ENCODE results near the gene SCGB3A1. TPM values are rescaled to one million over a fixed set of nuclear protein-coding genes. Genes with fewer than 3 reads are reported as not detected.

The SCGB3A1 gene
- total and polyA plus RNA-seq, 8 donors = 3.7 to 785 (median 35.3) TPM; not detected in 5

DNA sequence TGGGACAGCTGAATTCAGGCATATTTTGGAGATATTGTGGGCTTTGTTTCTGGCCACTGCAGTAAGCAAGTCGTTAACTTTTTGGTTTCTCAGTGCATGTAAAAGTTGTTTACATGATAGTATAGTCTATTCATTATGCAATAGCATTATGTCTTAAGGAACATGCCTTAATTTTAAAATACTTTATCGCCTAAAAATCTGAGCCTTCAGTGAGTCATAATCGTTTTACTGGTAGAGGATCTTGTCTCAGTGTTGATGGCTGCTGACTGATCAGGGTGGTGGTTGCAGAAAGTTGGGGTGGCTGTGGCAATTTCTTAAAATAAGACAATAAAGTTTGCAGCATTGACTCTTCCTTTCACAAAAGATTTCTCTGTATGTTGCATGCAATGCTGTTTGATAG is 5.1 kb downstream of the SCGB3A1 start:
- 74 to 85% (median 79%) methylated on average over 3 of the region's 3 CpGs for WGBS, 5 donors
- Histone ChIP-seq H3K27me3 (peaks cover 15 to 36% (median 20%) of the 10 kb centered on the region in 3 donors), H3K36me3 (no peaks in the 10 kb centered on the region), H3K27ac (no peak overlapping the region), H3K9me3 (peaks cover 0 to 11% (median 8%) of the 10 kb centered on the region in 4 donors), H3K4me1 (peaks cover 12 to 17% (median 15%) of the 10 kb centered on the region in 4 donors), H3K4me3 (no peak overlapping the region)
- no peak for DNase-seq
- intact Hi-C loops (cut with DNase I; ENCODE audit: low total_unique reads) = no loop called here
- TF ChIP-seq POLR2AphosphoS5 (IDR thresholded peaks at IDR 0.05) (no peak), POLR2A (IDR thresholded peaks at IDR 0.05) (no peak), EP300 (IDR thresholded peaks at IDR 0.05) (no peak)
- TF ChIP-seq, protein P1, sequence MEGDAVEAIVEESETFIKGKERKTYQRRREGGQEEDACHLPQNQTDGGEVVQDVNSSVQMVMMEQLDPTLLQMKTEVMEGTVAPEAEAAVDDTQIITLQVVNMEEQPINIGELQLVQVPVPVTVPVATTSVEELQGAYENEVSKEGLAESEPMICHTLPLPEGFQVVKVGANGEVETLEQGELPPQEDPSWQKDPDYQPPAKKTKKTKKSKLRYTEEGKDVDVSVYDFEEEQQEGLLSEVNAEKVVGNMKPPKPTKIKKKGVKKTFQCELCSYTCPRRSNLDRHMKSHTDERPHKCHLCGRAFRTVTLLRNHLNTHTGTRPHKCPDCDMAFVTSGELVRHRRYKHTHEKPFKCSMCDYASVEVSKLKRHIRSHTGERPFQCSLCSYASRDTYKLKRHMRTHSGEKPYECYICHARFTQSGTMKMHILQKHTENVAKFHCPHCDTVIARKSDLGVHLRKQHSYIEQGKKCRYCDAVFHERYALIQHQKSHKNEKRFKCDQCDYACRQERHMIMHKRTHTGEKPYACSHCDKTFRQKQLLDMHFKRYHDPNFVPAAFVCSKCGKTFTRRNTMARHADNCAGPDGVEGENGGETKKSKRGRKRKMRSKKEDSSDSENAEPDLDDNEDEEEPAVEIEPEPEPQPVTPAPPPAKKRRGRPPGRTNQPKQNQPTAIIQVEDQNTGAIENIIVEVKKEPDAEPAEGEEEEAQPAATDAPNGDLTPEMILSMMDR (IDR thresholded peaks at IDR 0.05) = no peak

DNA sequence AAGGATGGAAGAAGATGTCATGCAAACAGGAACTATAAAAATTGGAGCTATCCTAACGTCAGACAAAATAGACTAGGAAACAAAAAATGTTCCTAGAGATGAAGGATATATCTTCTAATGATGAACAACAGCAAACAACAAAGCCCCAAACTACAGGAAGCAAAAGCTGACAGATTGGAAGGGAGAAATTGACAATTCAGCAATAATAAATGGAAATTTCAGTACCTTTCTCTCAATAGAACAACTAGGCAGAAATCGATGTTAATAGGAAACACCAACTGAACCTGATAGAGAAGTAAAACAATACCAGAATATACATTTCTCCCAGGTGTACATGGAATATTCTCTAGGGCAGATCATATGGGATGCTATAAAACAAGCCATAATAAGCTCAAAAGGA is 7.6 kb downstream of the SCGB3A1 start:
- H3K4me1 ChIP-seq = no peaks in the 10 kb centered on the region
- intact Hi-C loops (cut with DNase I; ENCODE audit: low total_unique reads) = no loop called here
- H3K4me3 ChIP-seq = no peak overlapping the region
- WGBS, 5 donors = 76 to 81% (median 78%) methylated on average over 2 of the region's 2 CpGs
- TF ChIP-seq POLR2AphosphoS5 (IDR thresholded peaks at IDR 0.05) (no peak), POLR2A (IDR thresholded peaks at IDR 0.05) (no peak), EP300 (IDR thresholded peaks at IDR 0.05) (no peak)
- TF ChIP-seq, protein P1 (IDR thresholded peaks at IDR 0.05) = no peak
- peaks cover 0 to 3% (median under 1%) of the 10 kb centered on the region in 4 donors for H3K36me3 ChIP-seq
- H3K27me3 ChIP-seq = peaks cover 0 to 11% (median 0%) of the 10 kb centered on the region in 3 donors
- H3K27ac ChIP-seq = no peak overlapping the region
- H3K9me3 ChIP-seq = peaks cover 0 to 11% (median 8%) of the 10 kb centered on the region in 4 donors
- no peak for DNase-seq

DNA sequence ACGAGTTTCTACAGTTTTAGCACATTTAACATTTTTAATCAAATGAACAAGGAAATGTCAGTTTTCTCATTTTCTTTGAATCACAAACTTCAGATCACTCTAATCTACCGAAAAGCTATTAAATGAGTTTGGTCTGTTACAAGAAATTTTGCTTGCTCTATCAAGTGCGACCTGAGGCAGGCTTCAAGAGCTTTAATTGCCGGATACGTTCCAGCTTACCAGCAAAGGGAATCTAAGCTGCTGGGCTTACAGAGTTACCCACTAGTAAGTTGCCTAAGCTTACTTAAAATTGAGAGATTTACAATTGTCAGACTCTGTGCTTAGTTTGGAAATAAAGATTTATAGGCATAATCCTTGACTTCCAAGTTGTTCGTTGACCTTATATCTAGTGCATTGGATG is 10.6 kb downstream of the SCGB3A1 start:
- Histone ChIP-seq H3K36me3 (peaks cover 3 to 28% (median 27%) of the 10 kb centered on the region in 4 donors), H3K27me3 (no peaks in the 10 kb centered on the region), H3K4me1 (no peaks in the 10 kb centered on the region), H3K9me3 (peaks cover 0 to 11% (median 8%) of the 10 kb centered on the region in 4 donors), H3K4me3 (no peak overlapping the region), H3K27ac (no peak overlapping the region)
- intact Hi-C loops (cut with DNase I; ENCODE audit: low total_unique reads) = no loop called here
- TF ChIP-seq POLR2AphosphoS5 (IDR thresholded peaks at IDR 0.05) (no peak), POLR2A (IDR thresholded peaks at IDR 0.05) (no peak), EP300 (IDR thresholded peaks at IDR 0.05) (no peak)
- TF ChIP-seq, protein P1 (IDR thresholded peaks at IDR 0.05) = no peak
- no peak for DNase-seq
- 83 to 91% (median 88%) methylated on average over 6 of the region's 6 CpGs for WGBS, 5 donors

DNA sequence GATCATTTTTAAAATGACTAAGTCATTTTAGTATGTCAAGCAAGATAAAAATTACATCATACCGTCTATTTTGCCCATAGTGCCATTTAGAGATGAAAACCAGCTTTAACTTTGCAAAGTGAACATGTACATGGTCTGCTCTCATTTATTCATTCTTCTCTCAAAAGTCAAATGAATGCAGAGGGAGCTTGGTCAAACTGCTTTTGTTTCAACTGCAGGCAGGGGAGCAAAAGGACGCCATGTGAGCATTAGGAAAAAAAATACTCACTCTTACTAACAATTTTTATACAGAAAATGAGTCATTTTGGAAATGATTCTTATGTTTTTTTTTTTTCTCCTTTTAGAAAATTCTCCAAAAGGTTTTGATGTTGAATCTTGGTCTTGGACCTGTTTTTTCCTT is 15.7 kb downstream of the SCGB3A1 start:
- H3K9me3 ChIP-seq = no peaks in the 10 kb centered on the region
- H3K27me3 ChIP-seq = no peaks in the 10 kb centered on the region
- H3K4me3 ChIP-seq = no peak overlapping the region
- intact Hi-C loops (cut with DNase I; ENCODE audit: low total_unique reads) = no loop called here
- DNase-seq = no peak
- H3K36me3 ChIP-seq = peaks cover 14 to 75% (median 73%) of the 10 kb centered on the region in 4 donors
- TF ChIP-seq POLR2A (IDR thresholded peaks at IDR 0.05) = no peak
- TF ChIP-seq, protein P1 (IDR thresholded peaks at IDR 0.05) = no peak
- TF ChIP-seq POLR2AphosphoS5 (IDR thresholded peaks at IDR 0.05) = no peak
- TF ChIP-seq EP300 (IDR thresholded peaks at IDR 0.05) = no peak
- no peaks in the 10 kb centered on the region for H3K4me1 ChIP-seq
- H3K27ac ChIP-seq = no peak overlapping the region
- WGBS, 5 donors = 82 to 87% (median 83%) methylated on average over 2 of the region's 2 CpGs

All from stomach (tissue), 9 donors.